Hepatocyte (in vitro differentiated cells): ENCODE data around the gene RETSAT. TPM values are rescaled to one million over a fixed set of nuclear protein-coding genes. Genes with fewer than 3 reads are reported as not detected.
"Not testable (repeated sequence)": the region's sequence is repeated elsewhere in the genome, so short reads cannot be mapped to it uniquely, and the experiment has no call there.

Experiments
- DNase-seq: peaks from one replicate; pipeline ENCODE4 v3.0.0-alpha.2; 2016; ENCODE audit warnings: low spot score
- H2AFZ ChIP-seq: fragments of 200-600 bp; sonication (generic); 2 replicates; pipeline ENCODE4 v1.6.0; 2016; ENCODE audit warnings: antibody characterized with exemption, mild to moderate bottlenecking
- H3K27ac ChIP-seq: fragments of 200-600 bp; sonication (generic); 2 replicates; pipeline ENCODE4 v1.5.1; 2016; ENCODE audit warnings: mild to moderate bottlenecking
- H3K27me3 ChIP-seq: fragments of 200-600 bp; sonication (generic); 2 replicates; pipeline ENCODE4 v1.6.1; 2016
- H3K36me3 ChIP-seq: fragments of 200-600 bp; sonication (generic); replicated peaks from 2 replicates; pipeline ENCODE4 v1.5.1; 2016; ENCODE audit warnings: low read depth; ENCODE audit not compliant: insufficient read depth
- H3K4me1 ChIP-seq: fragments of 200-600 bp; sonication (generic); 2 replicates; pipeline ENCODE4 v1.5.1; 2016; ENCODE audit warnings: mild to moderate bottlenecking, moderate library complexity; ENCODE audit not compliant: insufficient read depth
- H3K4me2 ChIP-seq: fragments of 200-600 bp; sonication (generic); 2 replicates; pipeline ENCODE4 v1.6.0; 2016
- H3K4me3 ChIP-seq: fragments of 200-600 bp; sonication (generic); 2 replicates; pipeline ENCODE4 v1.5.1; 2016; ENCODE audit warnings: mild to moderate bottlenecking
- H3K79me2 ChIP-seq: fragments of 200-600 bp; sonication (generic); 2 replicates; pipeline ENCODE4 v1.6.0; 2017; ENCODE audit warnings: mild to moderate bottlenecking
- H3K9me2 ChIP-seq: fragments of 200-600 bp; sonication (generic); replicated peaks from 2 replicates; pipeline ENCODE4 v1.6.0; 2017; ENCODE audit warnings: mild to moderate bottlenecking; ENCODE audit not compliant: insufficient read depth
- H3K9me3 ChIP-seq: fragments of 200-600 bp; sonication (generic); 2 replicates; pipeline ENCODE4 v1.5.1; 2016; ENCODE audit warnings: low read depth, mild to moderate bottlenecking
- H4K20me1 ChIP-seq: fragments of 200-600 bp; sonication (generic); 2 replicates; pipeline ENCODE4 v1.6.0; 2016; ENCODE audit warnings: mild to moderate bottlenecking; ENCODE audit not compliant: insufficient read depth, poor library complexity, severe bottlenecking
- EZH2 ChIP-seq: fragments of 200-600 bp; sonication (generic); IDR thresholded peaks from 2 replicates; pipeline ENCODE4 v1.6.1; 2016; ENCODE audit warnings: antibody characterized with exemption, mild to moderate bottlenecking, borderline replicate concordance
- EZH2phosphoT487 ChIP-seq: fragments of 200-600 bp; sonication (generic); IDR thresholded peaks from one replicate; pipeline ENCODE4 v1.6.1; 2018; ENCODE audit warnings: antibody characterized with exemption, mild to moderate bottlenecking, low read depth, moderate library complexity; ENCODE audit not compliant: unreplicated experiment, severe bottlenecking
- WGBS: methylation state at CpG from one replicate; pipeline ENCODE4 v1.1.6; 2016; ENCODE audit warnings: low lambda C conversion rate; ENCODE audit errors: missing lambda C conversion rate; 5-methylcytosine and 5-hydroxymethylcytosine counted together
- polyA plus RNA-seq: library from polyadenylated mRNA; unstranded; fragments of >200 nt; fragmentation: Nextera tagmentation; extraction: Ambion mirVana; gene quantifications from 2 replicates; pipeline ENCODE4 v1.2.1, GENCODE V29; 2016
- total RNA-seq: library from RNA; depleted of rRNA; stranded (reverse); fragments of >200 nt; gene quantifications from 2 replicates; pipeline ENCODE4 v1.2.3, GENCODE V29; 2014
- TF ChIP-seq, protein P1 (sequence below): fragments of 200-600 bp; sonication (generic); IDR thresholded peaks from 2 replicates; pipeline ENCODE4 v1.5.1; 2016; ENCODE audit warnings: antibody characterized with exemption, mild to moderate bottlenecking; ENCODE audit not compliant: poor library complexity

Gene RETSAT
- total and polyA plus RNA-seq, 2 experiments from 2014 or later, result 24.7 to 58.5 TPM

DNA sequence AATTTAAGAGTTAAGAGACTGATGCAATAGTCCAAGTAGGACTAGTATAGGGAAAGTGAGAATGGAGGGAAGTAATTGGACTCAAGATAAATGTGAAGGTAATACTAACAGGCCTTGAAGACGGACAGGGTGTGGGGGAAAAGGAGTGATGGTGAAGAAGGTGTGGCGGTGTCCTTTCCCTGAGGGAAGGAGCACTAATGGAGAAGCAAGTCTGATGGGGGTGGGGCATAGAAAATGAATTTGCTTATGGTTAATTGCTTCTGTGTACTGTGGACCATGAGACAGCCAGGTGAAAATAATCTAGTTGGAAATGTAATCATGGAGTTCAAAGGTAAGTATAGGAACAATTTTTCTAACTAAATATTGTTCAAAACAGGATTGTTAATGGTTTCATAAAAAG, 19.4 kb downstream of the RETSAT start:
- WGBS, result 64% methylated on average over 2 of the region's 2 CpGs
- H3K79me2 ChIP-seq, result no peaks in the 10 kb centered on the region
- TF ChIP-seq, protein P1, sequence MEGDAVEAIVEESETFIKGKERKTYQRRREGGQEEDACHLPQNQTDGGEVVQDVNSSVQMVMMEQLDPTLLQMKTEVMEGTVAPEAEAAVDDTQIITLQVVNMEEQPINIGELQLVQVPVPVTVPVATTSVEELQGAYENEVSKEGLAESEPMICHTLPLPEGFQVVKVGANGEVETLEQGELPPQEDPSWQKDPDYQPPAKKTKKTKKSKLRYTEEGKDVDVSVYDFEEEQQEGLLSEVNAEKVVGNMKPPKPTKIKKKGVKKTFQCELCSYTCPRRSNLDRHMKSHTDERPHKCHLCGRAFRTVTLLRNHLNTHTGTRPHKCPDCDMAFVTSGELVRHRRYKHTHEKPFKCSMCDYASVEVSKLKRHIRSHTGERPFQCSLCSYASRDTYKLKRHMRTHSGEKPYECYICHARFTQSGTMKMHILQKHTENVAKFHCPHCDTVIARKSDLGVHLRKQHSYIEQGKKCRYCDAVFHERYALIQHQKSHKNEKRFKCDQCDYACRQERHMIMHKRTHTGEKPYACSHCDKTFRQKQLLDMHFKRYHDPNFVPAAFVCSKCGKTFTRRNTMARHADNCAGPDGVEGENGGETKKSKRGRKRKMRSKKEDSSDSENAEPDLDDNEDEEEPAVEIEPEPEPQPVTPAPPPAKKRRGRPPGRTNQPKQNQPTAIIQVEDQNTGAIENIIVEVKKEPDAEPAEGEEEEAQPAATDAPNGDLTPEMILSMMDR, result no peak
- TF ChIP-seq EZH2 (no peak), EZH2phosphoT487 (no peak)
- H3K27ac ChIP-seq, result no peak overlapping the region
- H3K9me2 ChIP-seq, result no peaks in the 10 kb centered on the region
- no peak overlapping the region for H3K4me2 ChIP-seq
- no peak overlapping the region for H3K4me3 ChIP-seq
- H3K27me3 ChIP-seq, result no peaks in the 10 kb centered on the region
- H3K36me3 ChIP-seq, result no peaks in the 10 kb centered on the region
- no peak for DNase-seq
- H2AFZ ChIP-seq, result no peak overlapping the region
- no peaks in the 10 kb centered on the region for H3K9me3 ChIP-seq
- no peaks in the 10 kb centered on the region for H3K4me1 ChIP-seq
- no peaks in the 10 kb centered on the region for H4K20me1 ChIP-seq

DNA sequence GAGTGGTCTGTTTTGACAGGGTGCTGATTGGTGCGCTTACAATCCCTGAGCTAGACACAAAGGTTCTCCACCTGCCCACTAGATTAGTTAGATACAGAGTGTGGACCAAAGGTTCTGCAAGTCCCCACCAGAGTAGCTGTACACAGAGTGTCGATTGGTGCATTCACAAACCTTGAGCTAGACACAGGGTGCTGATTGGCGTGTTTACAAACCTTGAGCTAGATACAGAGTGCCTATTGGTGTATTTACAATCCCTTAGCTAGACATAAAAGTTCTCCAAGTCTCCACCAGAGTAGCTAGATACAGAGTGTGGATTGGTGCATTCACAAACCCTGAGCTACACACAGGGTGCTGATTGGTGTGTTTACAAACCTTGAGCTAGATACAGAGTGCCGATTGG, 20.5 kb downstream of the RETSAT start:
- H4K20me1 ChIP-seq, H3K4me1 ChIP-seq, H3K27ac ChIP-seq, H3K9me3 ChIP-seq, H3K79me2 ChIP-seq, H3K27me3 ChIP-seq, H3K4me3 ChIP-seq, DNase-seq, H2AFZ ChIP-seq, H3K36me3 ChIP-seq, H3K9me2 ChIP-seq, H3K4me2 ChIP-seq: not testable (repeated sequence)
- WGBS, result 96% methylated on average over 4 of the region's 4 CpGs

DNA sequence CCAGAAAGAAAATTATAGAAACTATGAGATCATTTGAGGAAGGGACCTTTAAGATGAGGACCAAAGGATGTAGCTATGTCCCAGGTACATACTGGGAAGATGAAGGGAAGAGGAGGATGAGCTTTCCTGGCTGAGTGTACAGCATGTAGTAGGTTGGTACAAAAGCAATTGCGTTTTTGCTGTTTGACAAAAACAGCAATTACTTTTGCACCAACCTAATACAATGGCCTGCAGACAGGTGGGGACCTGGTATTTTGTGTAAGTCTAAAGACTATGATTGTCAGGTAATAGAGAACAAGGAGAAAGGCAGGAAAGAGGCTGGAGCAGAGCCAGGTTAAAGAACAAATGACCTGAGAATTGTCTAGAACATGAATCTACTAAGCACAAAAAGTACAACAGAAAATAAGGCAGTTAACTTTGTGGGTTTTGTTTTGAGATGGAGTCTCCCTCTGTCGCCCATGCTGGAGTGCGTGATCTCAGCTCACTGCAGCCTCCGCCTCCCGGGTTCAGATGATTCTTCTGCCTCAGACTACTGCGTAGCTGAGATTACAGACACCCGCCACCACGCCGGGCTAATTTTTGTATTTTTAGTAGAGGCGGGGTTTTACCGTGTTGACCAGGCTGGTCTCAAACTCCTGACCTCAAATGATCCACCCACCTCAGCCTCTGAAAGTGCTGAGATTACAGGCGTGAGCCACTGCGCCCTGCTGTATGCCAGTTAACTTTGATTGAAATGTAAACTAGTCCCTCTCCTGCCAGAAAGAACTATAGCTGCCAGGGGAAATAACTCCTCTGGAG, 23.3 kb downstream of the RETSAT start:
- H3K4me1 ChIP-seq, result peaks cover 2% of the 10 kb centered on the region
- H3K36me3 ChIP-seq, result no peaks in the 10 kb centered on the region
- peaks cover 7% of the 10 kb centered on the region for H4K20me1 ChIP-seq
- peaks cover 15% of the 10 kb centered on the region for H3K79me2 ChIP-seq
- WGBS, result 91% methylated on average over 13 of the region's 13 CpGs
- H3K4me2 ChIP-seq, result no peak overlapping the region
- H3K27ac ChIP-seq, result no peak overlapping the region
- no peak overlapping the region for H2AFZ ChIP-seq
- no peak for TF ChIP-seq EZH2
- TF ChIP-seq, protein P1, result no peak
- no peak for TF ChIP-seq EZH2phosphoT487
- H3K4me3 ChIP-seq, result no peak overlapping the region
- no peaks in the 10 kb centered on the region for H3K9me3 ChIP-seq
- H3K9me2 ChIP-seq, result no peaks in the 10 kb centered on the region
- no peaks in the 10 kb centered on the region for H3K27me3 ChIP-seq
- DNase-seq, result no peak

DNA sequence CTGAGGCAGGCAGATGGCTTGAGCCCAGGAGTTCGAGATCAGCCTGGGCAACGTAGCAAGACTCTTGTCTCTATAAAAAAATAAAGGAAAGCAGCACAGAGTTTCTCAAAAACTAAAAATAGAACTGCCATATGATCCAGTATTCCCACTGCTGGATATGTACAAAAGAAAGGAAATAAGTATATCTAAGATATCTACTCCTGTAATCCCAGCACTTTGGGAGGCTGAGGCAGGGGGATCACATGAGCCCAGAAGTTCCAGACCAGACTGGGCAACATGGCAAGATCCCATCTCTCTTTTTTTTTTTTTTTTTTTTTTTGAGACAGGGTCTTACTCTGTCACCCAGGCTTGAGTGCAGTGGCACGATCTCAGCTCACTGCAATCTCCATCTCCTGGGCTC, 24.6 kb downstream of the RETSAT start:
- peaks cover 24% of the 10 kb centered on the region for H3K79me2 ChIP-seq
- H3K9me2 ChIP-seq, H3K27ac ChIP-seq, H3K4me1 ChIP-seq, H3K27me3 ChIP-seq, H2AFZ ChIP-seq, H3K9me3 ChIP-seq, DNase-seq, H3K4me3 ChIP-seq, H3K4me2 ChIP-seq, H3K36me3 ChIP-seq: not testable (repeated sequence)
- 92% methylated on average over 3 of the region's 3 CpGs for WGBS
- H4K20me1 ChIP-seq, result peaks cover 15% of the 10 kb centered on the region
